ENCODE results near the gene ARHGAP33.
"Not testable (repeated sequence)": the region's sequence is repeated elsewhere in the genome, so short reads cannot be mapped to it uniquely, and the experiment has no call there.

Gene ARHGAP33

GRCh38 chr19:35790981-35791813 lies 15.8 kb downstream of the ARHGAP33 start:
- no peak overlapping the region for H3K4me3 ChIP-seq (ENCODE audit: extremely low read depth, insufficient read depth, low read length, poor library complexity, severe bottlenecking)
- H3K4me1 ChIP-seq (ENCODE audit: control insufficient read depth, insufficient read depth, low read length, poor library complexity, severe bottlenecking) = no peaks in the 10 kb centered on the region
- 81 to 82% methylated on average over 20 of the region's 20 CpGs for WGBS, 2 experiments (ENCODE audit: insufficient coverage in 2 of 2)
- H3K27ac ChIP-seq (ENCODE audit: low read depth, low read length, severe bottlenecking) = no peak overlapping the region
- no peaks in the 10 kb centered on the region for H3K36me3 ChIP-seq (ENCODE audit: control insufficient read depth, insufficient read depth, low read length)
- no peaks in the 10 kb centered on the region for H3K9me3 ChIP-seq (ENCODE audit: control insufficient read depth, low read length)

DNA sequence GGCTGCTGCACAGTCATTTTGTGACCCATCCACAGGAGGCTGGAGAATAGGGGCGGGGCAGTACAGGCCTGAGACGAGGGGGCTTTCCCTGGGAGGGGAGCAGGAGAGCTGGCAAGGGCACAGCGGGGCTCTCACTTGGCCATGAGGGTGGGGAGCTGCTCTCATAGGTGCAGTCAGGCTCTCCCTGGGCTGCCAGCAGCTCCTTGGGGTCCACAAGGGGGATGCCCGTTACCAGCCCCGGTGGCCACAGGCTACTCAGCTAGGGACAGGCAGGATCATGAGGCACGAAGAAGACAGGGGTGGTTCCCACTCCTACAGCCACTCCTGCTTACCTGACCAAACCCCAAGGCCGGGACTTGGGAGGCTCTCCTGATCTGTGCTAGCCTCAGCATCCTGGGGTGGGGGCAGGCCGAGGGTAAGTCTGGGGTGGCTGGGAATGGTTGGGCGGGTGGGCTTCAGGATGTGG lies 16.5 kb downstream of the ARHGAP33 start:
- H3K27ac ChIP-seq (ENCODE audit: low read depth, low read length, severe bottlenecking) = no peak overlapping the region
- H3K4me3 ChIP-seq (ENCODE audit: extremely low read depth, insufficient read depth, low read length, poor library complexity, severe bottlenecking) = no peak overlapping the region
- 88 to 100% methylated on average over 6 of the region's 9 CpGs for WGBS, 2 experiments (ENCODE audit: insufficient coverage in 2 of 2)
- no peaks in the 10 kb centered on the region for H3K4me1 ChIP-seq (ENCODE audit: control insufficient read depth, insufficient read depth, low read length, poor library complexity, severe bottlenecking)
- no peaks in the 10 kb centered on the region for H3K36me3 ChIP-seq (ENCODE audit: control insufficient read depth, insufficient read depth, low read length)
- H3K9me3 ChIP-seq (ENCODE audit: control insufficient read depth, low read length) = no peaks in the 10 kb centered on the region

DNA sequence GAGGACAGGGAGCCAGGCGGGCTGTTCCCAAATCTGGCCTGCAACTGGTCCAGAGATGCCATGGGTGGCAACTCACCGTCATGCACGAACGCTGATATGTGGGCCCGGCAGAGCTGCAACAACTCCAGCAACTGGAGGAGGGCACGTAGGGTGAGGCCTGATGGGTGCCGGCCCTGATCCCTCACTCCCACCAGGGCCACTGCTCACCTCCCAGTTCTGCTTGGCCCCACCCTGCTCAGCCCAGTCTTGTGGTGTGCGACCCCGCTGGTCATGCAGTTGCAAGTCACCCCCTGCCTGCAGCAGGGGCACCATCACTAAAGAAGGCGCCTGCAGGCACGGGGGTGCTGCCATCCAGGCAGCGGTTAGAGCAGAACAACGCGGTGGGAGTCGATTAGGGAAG lies 16.9 kb downstream of the ARHGAP33 start:
- H3K36me3 ChIP-seq (ENCODE audit: control insufficient read depth, insufficient read depth, low read length) = no peaks in the 10 kb centered on the region
- no peaks in the 10 kb centered on the region for H3K4me1 ChIP-seq (ENCODE audit: control insufficient read depth, insufficient read depth, low read length, poor library complexity, severe bottlenecking)
- WGBS, 2 experiments (ENCODE audit: insufficient coverage in 2 of 2) = 84 to 89% methylated on average over 15 of the region's 15 CpGs
- no peaks in the 10 kb centered on the region for H3K9me3 ChIP-seq (ENCODE audit: control insufficient read depth, low read length)
- H3K4me3 ChIP-seq (ENCODE audit: extremely low read depth, insufficient read depth, low read length, poor library complexity, severe bottlenecking) = no peak overlapping the region
- no peak overlapping the region for H3K27ac ChIP-seq (ENCODE audit: low read depth, low read length, severe bottlenecking)

- WGBS, 2 experiments (ENCODE audit: insufficient coverage in 2 of 2) = 80 to 87% methylated on average over 7 to 8 of the region's 8 CpGs
- no peak overlapping the region for H3K4me3 ChIP-seq (ENCODE audit: extremely low read depth, insufficient read depth, low read length, poor library complexity, severe bottlenecking)
- no peaks in the 10 kb centered on the region for H3K4me1 ChIP-seq (ENCODE audit: control insufficient read depth, insufficient read depth, low read length, poor library complexity, severe bottlenecking)
- no peaks in the 10 kb centered on the region for H3K36me3 ChIP-seq (ENCODE audit: control insufficient read depth, insufficient read depth, low read length)
- no peaks in the 10 kb centered on the region for H3K9me3 ChIP-seq (ENCODE audit: control insufficient read depth, low read length)
- H3K27ac ChIP-seq (ENCODE audit: low read depth, low read length, severe bottlenecking) = no peak overlapping the region
Observed at GRCh38 chr19:35792888-35793287, 17.5 kb downstream of the ARHGAP33 start.

DNA sequence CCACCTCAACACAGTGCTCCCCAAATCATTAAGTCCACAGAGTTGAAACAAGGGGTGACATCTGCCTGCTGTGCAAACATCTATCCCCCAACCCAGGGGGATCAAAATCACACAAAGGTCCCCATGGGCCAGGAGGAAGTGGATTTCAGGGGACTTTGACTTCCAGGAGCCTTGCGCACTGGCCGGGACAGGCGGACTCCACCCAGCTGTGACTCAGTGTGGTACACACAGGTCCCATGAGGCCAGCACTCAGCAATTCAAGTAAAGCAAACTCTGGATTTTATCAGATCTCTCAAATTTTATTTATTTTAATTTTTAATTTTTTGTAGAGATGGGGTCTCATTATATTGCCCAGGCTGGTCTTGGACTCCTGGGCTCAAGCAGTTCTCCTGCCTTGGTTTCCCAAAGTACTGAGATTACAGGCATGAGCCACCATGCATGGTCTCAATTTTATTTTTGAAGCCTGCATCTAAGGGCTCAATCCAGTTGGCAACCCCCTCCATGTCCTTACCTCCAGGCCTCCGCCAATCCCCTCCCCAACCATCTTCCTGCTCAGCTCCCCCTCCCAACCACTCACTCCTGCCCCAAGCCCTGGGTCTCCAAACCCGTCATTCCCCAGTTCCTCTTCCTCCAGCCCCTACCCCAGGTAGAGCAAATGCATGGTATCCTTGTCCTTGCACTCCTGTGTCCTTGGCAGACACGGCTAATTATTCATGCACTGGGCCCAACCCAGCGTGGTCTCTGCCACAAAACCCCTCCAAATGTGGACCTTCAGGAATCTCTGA lies 18.2 kb downstream of the ARHGAP33 start:
- no peaks in the 10 kb centered on the region for H3K36me3 ChIP-seq (ENCODE audit: control insufficient read depth, insufficient read depth, low read length)
- H3K4me3 ChIP-seq (ENCODE audit: extremely low read depth, insufficient read depth, low read length, poor library complexity, severe bottlenecking) = no peak overlapping the region
- no peaks in the 10 kb centered on the region for H3K4me1 ChIP-seq (ENCODE audit: control insufficient read depth, insufficient read depth, low read length, poor library complexity, severe bottlenecking)
- 85 to 87% methylated on average over 4 to 7 of the region's 7 CpGs for WGBS, 2 experiments (ENCODE audit: insufficient coverage in 2 of 2)
- no peaks in the 10 kb centered on the region for H3K9me3 ChIP-seq (ENCODE audit: control insufficient read depth, low read length)
- no peak overlapping the region for H3K27ac ChIP-seq (ENCODE audit: low read depth, low read length, severe bottlenecking)

DNA sequence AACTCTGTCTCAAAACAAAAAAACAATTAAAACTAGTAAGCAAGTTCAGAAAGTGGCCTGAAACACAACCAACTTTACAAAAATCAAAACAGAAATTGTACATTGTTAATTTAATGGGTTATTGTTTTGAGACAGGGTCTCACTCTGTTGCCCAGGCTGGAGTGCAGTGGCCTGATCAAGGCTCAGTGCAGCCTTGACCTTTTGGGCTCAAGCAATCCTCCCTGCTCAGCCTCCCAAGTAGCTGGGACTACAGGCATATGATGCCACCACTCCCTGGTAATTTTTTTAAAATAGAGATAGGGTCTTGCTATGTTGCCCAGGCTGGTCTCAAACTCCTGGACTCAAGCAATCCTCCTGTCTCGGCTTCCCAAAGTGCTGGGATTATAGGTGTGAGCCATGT lies 20.2 kb downstream of the ARHGAP33 start:
- WGBS, 2 experiments (ENCODE audit: insufficient coverage in 2 of 2) = no CpG with 5 or more reads among the region's 1 CpG
- H3K9me3 ChIP-seq (ENCODE audit: control insufficient read depth, low read length); H3K36me3 ChIP-seq (ENCODE audit: control insufficient read depth, insufficient read depth, low read length); H3K4me1 ChIP-seq (ENCODE audit: control insufficient read depth, insufficient read depth, low read length, poor library complexity, severe bottlenecking); H3K27ac ChIP-seq (ENCODE audit: low read depth, low read length, severe bottlenecking); H3K4me3 ChIP-seq (ENCODE audit: extremely low read depth, insufficient read depth, low read length, poor library complexity, severe bottlenecking): not testable (repeated sequence)

DNA sequence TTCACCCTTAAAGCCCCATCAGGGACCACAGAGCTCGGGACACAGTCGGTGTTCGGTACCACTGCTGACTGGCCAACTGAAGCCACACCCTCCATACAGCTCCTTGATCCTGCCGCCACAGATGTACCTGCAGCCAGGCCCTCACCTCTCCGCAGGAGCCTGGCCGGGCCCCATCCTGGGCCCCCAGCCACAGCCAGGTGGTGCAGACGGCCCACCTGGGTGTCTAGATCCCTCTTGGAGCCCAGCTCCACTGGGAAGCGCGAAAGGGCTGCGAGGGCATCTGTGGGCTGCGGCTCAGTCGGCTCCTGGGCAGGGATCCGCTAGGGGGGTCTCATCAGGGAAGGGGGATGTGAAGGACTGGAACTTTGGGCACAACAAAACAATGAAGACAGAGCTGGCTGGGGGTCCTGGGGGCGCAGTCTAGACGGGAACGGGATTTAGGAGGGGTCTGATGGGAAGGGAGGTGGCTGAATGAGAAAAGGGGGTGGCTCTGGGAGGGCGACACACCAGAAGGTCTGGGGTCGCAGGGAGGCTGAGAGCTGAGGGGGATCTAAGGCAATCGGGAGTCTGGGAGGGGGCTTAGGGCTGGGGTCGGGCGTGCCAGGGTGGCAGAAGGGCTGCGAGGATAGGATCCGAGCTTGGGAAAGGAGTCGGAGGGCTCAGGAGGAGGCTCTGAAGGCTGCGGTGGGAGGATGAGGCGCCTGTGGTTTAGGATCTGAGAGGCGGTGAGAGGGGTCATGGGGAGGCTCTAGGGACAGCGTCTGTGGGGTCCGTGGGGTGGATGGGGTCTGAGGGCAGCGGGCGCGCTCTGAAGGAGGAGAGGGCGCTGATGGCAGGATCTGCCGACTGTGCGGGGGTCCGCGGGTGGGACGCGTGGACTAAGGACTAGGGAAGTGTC lies 21.5 kb downstream of the ARHGAP33 start:
- Histone ChIP-seq H3K36me3 (ENCODE audit: control insufficient read depth, insufficient read depth, low read length) (no peaks in the 10 kb centered on the region), H3K4me1 (ENCODE audit: control insufficient read depth, insufficient read depth, low read length, poor library complexity, severe bottlenecking) (no peaks in the 10 kb centered on the region), H3K9me3 (ENCODE audit: control insufficient read depth, low read length) (no peaks in the 10 kb centered on the region), H3K4me3 (ENCODE audit: extremely low read depth, insufficient read depth, low read length, poor library complexity, severe bottlenecking) (no peak overlapping the region), H3K27ac (ENCODE audit: low read depth, low read length, severe bottlenecking) (no peak overlapping the region)
- 37 to 42% methylated on average over 25 to 37 of the region's 39 CpGs for WGBS, 2 experiments (ENCODE audit: insufficient coverage in 2 of 2)

GRCh38 chr19:35797663-35798062 lies 22.3 kb downstream of the ARHGAP33 start:
- Histone ChIP-seq H3K36me3 (ENCODE audit: control insufficient read depth, insufficient read depth, low read length) (no peaks in the 10 kb centered on the region), H3K4me3 (ENCODE audit: extremely low read depth, insufficient read depth, low read length, poor library complexity, severe bottlenecking) (no peak overlapping the region), H3K9me3 (ENCODE audit: control insufficient read depth, low read length) (no peaks in the 10 kb centered on the region), H3K27ac (ENCODE audit: low read depth, low read length, severe bottlenecking) (no peak overlapping the region), H3K4me1 (ENCODE audit: control insufficient read depth, insufficient read depth, low read length, poor library complexity, severe bottlenecking) (no peaks in the 10 kb centered on the region)
- WGBS, 2 experiments (ENCODE audit: insufficient coverage in 2 of 2) = 36 to 52% methylated on average over 10 to 14 of the region's 15 CpGs

GRCh38 chr19:35801828-35802227 lies 26.5 kb downstream of the ARHGAP33 start:
- Histone ChIP-seq H3K4me1 (ENCODE audit: control insufficient read depth, insufficient read depth, low read length, poor library complexity, severe bottlenecking) (no peaks in the 10 kb centered on the region), H3K36me3 (ENCODE audit: control insufficient read depth, insufficient read depth, low read length) (no peaks in the 10 kb centered on the region), H3K4me3 (ENCODE audit: extremely low read depth, insufficient read depth, low read length, poor library complexity, severe bottlenecking) (no peak overlapping the region), H3K9me3 (ENCODE audit: control insufficient read depth, low read length) (no peaks in the 10 kb centered on the region), H3K27ac (ENCODE audit: low read depth, low read length, severe bottlenecking) (no peak overlapping the region)
- WGBS, 2 experiments (ENCODE audit: insufficient coverage in 2 of 2) = 80 to 92% methylated on average over 2 of the region's 3 CpGs

DNA sequence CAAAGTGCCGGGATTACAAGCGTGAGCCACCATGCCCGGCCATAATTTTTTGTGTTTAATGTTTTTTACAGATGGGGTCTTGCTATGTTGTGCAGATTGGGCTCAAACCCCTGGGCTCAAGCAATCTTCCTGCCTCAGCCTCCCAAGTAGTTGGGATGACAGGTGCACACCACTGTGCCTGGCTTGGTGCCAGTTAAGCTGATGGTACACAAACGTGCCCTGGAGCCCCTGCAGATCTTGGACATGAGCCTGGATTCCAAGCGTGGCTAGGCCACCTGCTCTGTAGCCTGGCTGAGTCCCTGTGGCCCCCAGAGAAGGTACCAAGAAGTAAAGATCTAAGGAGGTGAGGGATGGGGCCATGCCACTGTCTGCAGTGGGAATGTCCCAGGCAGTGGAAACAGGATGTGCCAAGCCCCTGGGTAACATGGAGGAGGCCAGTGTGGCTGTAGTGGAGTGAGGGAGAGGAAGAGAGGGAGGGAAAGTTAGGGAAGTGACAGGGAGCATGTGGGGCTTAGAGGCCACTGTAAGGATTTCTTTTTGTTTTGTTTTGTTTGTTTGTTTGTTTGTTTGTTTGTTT lies 30.2 kb downstream of the ARHGAP33 start:
- 68 to 81% methylated on average over 2 to 3 of the region's 5 CpGs for WGBS, 2 experiments (ENCODE audit: insufficient coverage in 2 of 2)
- H3K36me3 ChIP-seq (ENCODE audit: control insufficient read depth, insufficient read depth, low read length) = no peaks in the 10 kb centered on the region
- H3K4me3 ChIP-seq (ENCODE audit: extremely low read depth, insufficient read depth, low read length, poor library complexity, severe bottlenecking) = no peak overlapping the region
- no peaks in the 10 kb centered on the region for H3K4me1 ChIP-seq (ENCODE audit: control insufficient read depth, insufficient read depth, low read length, poor library complexity, severe bottlenecking)
- H3K27ac ChIP-seq (ENCODE audit: low read depth, low read length, severe bottlenecking) = no peak overlapping the region
- no peaks in the 10 kb centered on the region for H3K9me3 ChIP-seq (ENCODE audit: control insufficient read depth, low read length)
